Measurements from ENCODE around the gene NAA40. TPM values are rescaled to one million over a fixed set of nuclear protein-coding genes. Genes with fewer than 3 reads are reported as not detected.
A peak's percentile ranks its signal among the peaks of the same experiment; 100 is the strongest.

The NAA40 gene
- total and polyA plus RNA-seq, 2 experiments from 2014 or later = 10.1 to 24.6 TPM

DNA sequence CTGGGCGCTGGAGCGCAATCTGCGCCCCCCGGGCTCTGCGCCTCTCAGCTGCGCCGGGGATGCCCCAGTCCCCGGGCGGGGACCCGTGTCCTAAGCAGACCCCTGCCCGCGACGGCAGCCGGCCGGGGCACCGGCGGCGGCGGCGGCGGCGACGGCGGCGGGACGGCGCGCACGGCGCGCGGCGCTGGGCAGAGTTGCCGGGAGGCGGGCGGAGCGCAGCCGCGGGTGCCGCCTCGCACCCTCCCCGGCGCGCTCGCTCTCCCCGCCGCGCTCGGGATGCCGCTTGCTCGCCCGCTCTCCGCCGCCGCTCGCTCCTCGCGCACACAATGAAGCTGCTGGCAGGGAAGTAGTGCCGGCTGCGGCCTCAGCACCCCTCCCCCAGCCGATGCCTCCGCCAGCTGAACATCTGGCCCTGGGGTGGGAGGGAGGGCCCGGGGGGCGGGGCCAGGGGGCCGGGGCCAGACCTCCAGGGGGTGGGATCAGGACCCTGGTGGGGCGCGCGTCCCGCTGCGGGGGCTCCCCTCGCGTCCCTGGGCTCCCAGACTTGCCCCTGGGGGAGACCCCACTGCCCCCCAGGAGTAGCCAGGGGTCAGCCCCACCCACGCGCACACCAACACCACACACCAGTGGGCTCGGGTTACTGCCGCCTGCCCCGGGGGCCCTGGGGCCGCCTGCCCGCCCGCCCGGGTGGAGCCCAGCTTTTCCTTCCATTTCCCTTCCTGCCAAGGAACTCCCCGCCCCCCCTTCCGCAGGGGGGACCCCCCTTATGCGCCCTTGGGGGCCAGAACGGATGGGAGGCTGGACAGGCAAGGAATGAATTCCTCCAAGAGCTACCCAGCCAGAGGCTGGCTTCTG, 21.7 kb upstream of the NAA40 start, which contains the start of gene RCOR2:
TSS of gene RCOR2 (minus strand) at position 328 of the 855 bp plus-strand sequence. CDS start 708 bp downstream, outside the sequence.
- H3F3A ChIP-seq (replicated peaks; ENCODE audit: low read depth) = peaks cover 35% of the 10 kb centered on the region
- no peaks in the 10 kb centered on the region; the same call in 1 of the 2 replicates for H4K20me1 ChIP-seq (replicated peaks; ENCODE audit: insufficient read depth)
- no peaks in the 10 kb centered on the region for H3K27me3 ChIP-seq (ENCODE audit: insufficient read depth)
- H3K27ac ChIP-seq (ENCODE audit: low read depth) = peak within 1 kb of the TSS; percentile 100
- peaks cover 8% of the 10 kb centered on the region for H3K9me2 ChIP-seq (ENCODE audit: insufficient read depth)
- H3K4me3 Mint-ChIP-seq = peak within 1 kb of the TSS; percentile 94
- peaks cover 8% of the 10 kb centered on the region; the same call in 1 of the 2 replicates for H3K36me3 ChIP-seq (ENCODE audit: insufficient read depth)
- H3K79me2 ChIP-seq (replicated peaks; ENCODE audit: insufficient read depth) = peaks cover 16% of the 10 kb centered on the region
- peak within 1 kb of the TSS; percentile 99 for H3K4me2 ChIP-seq
- peaks cover 6% of the 10 kb centered on the region; the same call in 2 of the 3 replicates for H3K9me3 Mint-ChIP-seq
- ATAC-seq = peak; percentile 0; the same call in 2 of the 3 replicates
- peaks cover 24% of the 10 kb centered on the region for H3K27me3 Mint-ChIP-seq (ENCODE audit: insufficient read depth, low read depth, poor library complexity)
- no peak within 1 kb of the TSS for H2AFZ ChIP-seq
- H3K27ac Mint-ChIP-seq = peak within 1 kb of the TSS; percentile 98
- H3K4me3 ChIP-seq = peak within 1 kb of the TSS; percentile 96
- H3K36me3 Mint-ChIP-seq (ENCODE audit: low read depth) = peaks cover 34% of the 10 kb centered on the region
- peaks cover 27% of the 10 kb centered on the region for H3K4me1 Mint-ChIP-seq
- peak; percentile 91 for DNase-seq (ENCODE audit: low spot score)
- peaks cover 27% of the 10 kb centered on the region for H3K4me1 ChIP-seq (ENCODE audit: insufficient read depth)
- TF ChIP-seq POLR2AphosphoS5 (IDR thresholded peaks at IDR 0.05; ENCODE audit: low read depth) = peak; percentile 79
- TF ChIP-seq, protein P1, sequence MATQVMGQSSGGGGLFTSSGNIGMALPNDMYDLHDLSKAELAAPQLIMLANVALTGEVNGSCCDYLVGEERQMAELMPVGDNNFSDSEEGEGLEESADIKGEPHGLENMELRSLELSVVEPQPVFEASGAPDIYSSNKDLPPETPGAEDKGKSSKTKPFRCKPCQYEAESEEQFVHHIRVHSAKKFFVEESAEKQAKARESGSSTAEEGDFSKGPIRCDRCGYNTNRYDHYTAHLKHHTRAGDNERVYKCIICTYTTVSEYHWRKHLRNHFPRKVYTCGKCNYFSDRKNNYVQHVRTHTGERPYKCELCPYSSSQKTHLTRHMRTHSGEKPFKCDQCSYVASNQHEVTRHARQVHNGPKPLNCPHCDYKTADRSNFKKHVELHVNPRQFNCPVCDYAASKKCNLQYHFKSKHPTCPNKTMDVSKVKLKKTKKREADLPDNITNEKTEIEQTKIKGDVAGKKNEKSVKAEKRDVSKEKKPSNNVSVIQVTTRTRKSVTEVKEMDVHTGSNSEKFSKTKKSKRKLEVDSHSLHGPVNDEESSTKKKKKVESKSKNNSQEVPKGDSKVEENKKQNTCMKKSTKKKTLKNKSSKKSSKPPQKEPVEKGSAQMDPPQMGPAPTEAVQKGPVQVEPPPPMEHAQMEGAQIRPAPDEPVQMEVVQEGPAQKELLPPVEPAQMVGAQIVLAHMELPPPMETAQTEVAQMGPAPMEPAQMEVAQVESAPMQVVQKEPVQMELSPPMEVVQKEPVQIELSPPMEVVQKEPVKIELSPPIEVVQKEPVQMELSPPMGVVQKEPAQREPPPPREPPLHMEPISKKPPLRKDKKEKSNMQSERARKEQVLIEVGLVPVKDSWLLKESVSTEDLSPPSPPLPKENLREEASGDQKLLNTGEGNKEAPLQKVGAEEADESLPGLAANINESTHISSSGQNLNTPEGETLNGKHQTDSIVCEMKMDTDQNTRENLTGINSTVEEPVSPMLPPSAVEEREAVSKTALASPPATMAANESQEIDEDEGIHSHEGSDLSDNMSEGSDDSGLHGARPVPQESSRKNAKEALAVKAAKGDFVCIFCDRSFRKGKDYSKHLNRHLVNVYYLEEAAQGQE (IDR thresholded peaks at IDR 0.05; ENCODE audit: unreplicated experiment) = no peak

DNA sequence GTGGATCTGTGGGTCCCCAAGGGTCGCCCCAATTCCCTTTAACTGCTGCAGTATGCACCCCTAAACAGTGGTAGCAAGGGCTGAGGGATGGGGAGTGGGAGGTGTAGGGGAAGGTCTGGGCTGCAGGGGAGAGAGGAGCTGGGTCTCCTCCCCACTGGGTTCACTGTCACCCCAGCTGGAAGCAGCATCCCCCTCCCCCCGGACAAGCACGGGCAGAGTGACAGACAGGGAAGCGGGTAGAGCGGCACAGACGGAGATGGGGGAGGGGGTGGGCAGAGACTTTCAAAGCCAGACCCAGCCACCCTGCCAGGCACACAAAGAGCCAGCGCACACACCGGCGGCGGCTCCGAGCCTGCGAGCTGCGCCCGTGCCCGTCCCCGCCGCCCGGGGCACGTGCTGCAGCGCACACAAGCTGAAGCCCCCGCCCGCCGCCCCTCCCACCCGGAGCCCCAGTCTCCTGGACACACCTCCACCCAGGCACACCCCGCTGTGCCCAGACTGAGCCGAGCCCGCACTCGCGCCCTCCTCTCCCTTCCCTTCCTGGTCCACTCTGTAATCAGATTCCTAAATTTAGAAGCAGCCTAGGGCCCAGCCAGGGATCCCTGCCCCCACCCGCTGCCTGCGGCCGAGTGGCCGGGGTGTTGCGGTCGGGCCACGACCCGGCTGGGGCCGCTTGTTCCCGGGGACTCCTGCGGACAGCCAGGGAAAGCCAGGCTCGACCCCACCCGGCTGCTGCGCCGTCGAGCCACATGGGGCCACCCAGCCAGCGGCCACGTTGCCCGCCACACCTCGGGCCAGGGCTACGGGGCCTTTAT, 20.9 kb upstream of the NAA40 start:
- Histone ChIP-seq H3K79me2 (replicated peaks; ENCODE audit: insufficient read depth) (peaks cover 16% of the 10 kb centered on the region), H3K4me2 (peak overlapping the region; percentile 99), H3K27ac (ENCODE audit: low read depth) (peak overlapping the region; percentile 100), H3K36me3 (ENCODE audit: insufficient read depth) (peaks cover 8% of the 10 kb centered on the region; the same call in 1 of the 2 replicates), H3K27me3 (ENCODE audit: insufficient read depth) (no peaks in the 10 kb centered on the region), H2AFZ (no peak overlapping the region), H4K20me1 (replicated peaks; ENCODE audit: insufficient read depth) (no peaks in the 10 kb centered on the region; the same call in 1 of the 2 replicates), H3K4me3 (peak overlapping the region; percentile 96), H3K9me2 (ENCODE audit: insufficient read depth) (peaks cover 8% of the 10 kb centered on the region), H3K4me1 (ENCODE audit: insufficient read depth) (peaks cover 27% of the 10 kb centered on the region), H3F3A (replicated peaks; ENCODE audit: low read depth) (peaks cover 29% of the 10 kb centered on the region)
- peaks cover 29% of the 10 kb centered on the region for H3K36me3 Mint-ChIP-seq (ENCODE audit: low read depth)
- peak; percentile 94 for DNase-seq (ENCODE audit: low spot score)
- H3K9me3 Mint-ChIP-seq = peaks cover 9% of the 10 kb centered on the region; the same call in 2 of the 3 replicates
- H3K4me1 Mint-ChIP-seq = peaks cover 19% of the 10 kb centered on the region
- peaks cover 24% of the 10 kb centered on the region for H3K27me3 Mint-ChIP-seq (ENCODE audit: insufficient read depth, low read depth, poor library complexity)
- peak; percentile 11 for ATAC-seq
- peak overlapping the region; percentile 81 for H3K4me3 Mint-ChIP-seq
- peak; percentile 59 for TF ChIP-seq POLR2AphosphoS5 (IDR thresholded peaks at IDR 0.05; ENCODE audit: low read depth)
- TF ChIP-seq, protein P2, sequence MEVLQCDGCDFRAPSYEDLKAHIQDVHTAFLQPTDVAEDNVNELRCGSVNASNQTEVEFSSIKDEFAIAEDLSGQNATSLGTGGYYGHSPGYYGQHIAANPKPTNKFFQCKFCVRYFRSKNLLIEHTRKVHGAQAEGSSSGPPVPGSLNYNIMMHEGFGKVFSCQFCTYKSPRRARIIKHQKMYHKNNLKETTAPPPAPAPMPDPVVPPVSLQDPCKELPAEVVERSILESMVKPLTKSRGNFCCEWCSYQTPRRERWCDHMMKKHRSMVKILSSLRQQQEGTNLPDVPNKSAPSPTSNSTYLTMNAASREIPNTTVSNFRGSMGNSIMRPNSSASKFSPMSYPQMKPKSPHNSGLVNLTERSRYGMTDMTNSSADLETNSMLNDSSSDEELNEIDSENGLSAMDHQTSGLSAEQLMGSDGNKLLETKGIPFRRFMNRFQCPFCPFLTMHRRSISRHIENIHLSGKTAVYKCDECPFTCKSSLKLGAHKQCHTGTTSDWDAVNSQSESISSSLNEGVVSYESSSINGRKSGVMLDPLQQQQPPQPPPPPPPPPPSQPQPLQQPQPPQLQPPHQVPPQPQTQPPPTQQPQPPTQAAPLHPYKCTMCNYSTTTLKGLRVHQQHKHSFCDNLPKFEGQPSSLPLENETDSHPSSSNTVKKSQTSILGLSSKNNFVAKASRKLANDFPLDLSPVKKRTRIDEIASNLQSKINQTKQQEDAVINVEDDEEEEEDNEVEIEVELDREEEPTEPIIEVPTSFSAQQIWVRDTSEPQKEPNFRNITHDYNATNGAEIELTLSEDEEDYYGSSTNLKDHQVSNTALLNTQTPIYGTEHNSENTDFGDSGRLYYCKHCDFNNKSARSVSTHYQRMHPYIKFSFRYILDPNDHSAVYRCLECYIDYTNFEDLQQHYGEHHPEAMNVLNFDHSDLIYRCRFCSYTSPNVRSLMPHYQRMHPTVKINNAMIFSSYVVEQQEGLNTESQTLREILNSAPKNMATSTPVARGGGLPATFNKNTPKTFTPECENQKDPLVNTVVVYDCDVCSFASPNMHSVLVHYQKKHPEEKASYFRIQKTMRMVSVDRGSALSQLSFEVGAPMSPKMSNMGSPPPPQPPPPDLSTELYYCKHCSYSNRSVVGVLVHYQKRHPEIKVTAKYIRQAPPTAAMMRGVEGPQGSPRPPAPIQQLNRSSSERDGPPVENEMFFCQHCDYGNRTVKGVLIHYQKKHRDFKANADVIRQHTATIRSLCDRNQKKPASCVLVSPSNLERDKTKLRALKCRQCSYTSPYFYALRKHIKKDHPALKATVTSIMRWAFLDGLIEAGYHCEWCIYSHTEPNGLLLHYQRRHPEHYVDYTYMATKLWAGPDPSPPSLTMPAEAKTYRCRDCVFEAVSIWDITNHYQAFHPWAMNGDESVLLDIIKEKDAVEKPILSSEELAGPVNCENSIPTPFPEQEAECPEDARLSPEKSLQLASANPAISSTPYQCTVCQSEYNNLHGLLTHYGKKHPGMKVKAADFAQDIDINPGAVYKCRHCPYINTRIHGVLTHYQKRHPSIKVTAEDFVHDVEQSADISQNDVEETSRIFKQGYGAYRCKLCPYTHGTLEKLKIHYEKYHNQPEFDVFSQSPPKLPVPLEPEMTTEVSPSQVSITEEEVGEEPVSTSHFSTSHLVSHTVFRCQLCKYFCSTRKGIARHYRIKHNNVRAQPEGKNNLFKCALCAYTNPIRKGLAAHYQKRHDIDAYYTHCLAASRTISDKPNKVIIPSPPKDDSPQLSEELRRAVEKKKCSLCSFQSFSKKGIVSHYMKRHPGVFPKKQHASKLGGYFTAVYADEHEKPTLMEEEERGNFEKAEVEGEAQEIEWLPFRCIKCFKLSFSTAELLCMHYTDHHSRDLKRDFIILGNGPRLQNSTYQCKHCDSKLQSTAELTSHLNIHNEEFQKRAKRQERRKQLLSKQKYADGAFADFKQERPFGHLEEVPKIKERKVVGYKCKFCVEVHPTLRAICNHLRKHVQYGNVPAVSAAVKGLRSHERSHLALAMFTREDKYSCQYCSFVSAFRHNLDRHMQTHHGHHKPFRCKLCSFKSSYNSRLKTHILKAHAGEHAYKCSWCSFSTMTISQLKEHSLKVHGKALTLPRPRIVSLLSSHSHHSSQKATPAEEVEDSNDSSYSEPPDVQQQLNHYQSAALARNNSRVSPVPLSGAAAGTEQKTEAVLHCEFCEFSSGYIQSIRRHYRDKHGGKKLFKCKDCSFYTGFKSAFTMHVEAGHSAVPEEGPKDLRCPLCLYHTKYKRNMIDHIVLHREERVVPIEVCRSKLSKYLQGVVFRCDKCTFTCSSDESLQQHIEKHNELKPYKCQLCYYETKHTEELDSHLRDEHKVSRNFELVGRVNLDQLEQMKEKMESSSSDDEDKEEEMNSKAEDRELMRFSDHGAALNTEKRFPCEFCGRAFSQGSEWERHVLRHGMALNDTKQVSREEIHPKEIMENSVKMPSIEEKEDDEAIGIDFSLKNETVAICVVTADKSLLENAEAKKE (CRISPR knock-in tag; IDR thresholded peaks at IDR 0.05) = no peak
- TF ChIP-seq, protein P3, sequence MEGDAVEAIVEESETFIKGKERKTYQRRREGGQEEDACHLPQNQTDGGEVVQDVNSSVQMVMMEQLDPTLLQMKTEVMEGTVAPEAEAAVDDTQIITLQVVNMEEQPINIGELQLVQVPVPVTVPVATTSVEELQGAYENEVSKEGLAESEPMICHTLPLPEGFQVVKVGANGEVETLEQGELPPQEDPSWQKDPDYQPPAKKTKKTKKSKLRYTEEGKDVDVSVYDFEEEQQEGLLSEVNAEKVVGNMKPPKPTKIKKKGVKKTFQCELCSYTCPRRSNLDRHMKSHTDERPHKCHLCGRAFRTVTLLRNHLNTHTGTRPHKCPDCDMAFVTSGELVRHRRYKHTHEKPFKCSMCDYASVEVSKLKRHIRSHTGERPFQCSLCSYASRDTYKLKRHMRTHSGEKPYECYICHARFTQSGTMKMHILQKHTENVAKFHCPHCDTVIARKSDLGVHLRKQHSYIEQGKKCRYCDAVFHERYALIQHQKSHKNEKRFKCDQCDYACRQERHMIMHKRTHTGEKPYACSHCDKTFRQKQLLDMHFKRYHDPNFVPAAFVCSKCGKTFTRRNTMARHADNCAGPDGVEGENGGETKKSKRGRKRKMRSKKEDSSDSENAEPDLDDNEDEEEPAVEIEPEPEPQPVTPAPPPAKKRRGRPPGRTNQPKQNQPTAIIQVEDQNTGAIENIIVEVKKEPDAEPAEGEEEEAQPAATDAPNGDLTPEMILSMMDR (conservative IDR thresholded peaks at IDR 0.05; ENCODE audit: low read depth in 2 of 2) = no peak
- H3K27ac Mint-ChIP-seq = peak overlapping the region; percentile 99

Measured in GM23338 (cell line).